CD1c-positive myeloid dendritic cell (primary cell): ENCODE measurements around the gene ZFYVE28.
"Not testable (repeated sequence)": the region's sequence is repeated elsewhere in the genome, so short reads cannot be mapped to it uniquely, and the experiment has no call there.

Source experiments
- DNase-seq: peaks from one replicate; pipeline ENCODE4 v3.0.0-alpha.2; 2016; ENCODE audit errors: extremely low spot score

The ZFYVE28 gene

DNA sequence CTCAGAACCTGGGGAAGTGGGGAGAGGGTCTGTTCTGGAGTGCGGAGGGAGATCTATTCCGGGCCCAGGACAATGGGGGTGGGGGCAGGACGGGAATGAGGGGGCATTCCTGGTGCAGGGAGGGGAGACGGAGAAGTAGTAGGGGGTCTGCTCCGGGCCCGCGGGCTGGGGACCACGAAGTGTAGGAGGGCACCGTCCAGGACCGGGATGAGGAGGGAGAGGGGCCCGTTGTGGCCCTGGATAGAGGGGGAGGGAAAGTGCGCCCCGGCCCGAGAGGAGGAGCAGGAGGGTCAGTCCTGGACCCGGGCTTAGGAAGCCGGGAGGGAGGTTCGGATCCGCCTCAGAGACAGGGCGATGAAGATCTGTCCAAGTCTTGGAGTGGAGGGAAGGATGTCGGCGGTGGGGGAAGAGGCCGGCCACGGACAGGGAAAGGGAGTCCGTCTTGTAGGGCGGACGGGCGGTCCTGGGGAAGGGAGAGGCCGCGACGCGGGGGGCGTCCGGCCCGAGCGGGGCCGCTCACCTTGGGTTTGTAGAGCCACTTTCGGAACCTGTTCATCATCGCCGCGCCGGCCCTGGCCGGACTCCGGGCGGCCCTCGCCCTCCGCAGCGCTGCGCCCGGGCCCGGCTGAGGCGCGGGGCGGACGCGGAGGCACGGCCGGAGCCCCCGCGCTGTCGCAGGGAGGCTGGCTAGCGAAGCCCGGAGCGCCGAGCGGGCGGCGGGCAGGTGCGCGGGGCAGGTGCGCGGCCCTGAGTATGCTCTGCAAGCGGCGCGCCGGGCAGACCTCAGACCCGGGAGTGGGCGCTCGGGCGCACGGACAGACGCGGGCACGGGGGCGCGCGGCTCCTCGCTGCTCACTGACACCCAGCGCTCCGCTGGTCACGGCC lies at the start of gene ZFYVE28:
TSS of gene ZFYVE28 (minus strand) at position 881 of the 885 bp plus-strand sequence. CDS start at position 559, 322 bp downstream.
- peak; percentile 15 for DNase-seq

DNA sequence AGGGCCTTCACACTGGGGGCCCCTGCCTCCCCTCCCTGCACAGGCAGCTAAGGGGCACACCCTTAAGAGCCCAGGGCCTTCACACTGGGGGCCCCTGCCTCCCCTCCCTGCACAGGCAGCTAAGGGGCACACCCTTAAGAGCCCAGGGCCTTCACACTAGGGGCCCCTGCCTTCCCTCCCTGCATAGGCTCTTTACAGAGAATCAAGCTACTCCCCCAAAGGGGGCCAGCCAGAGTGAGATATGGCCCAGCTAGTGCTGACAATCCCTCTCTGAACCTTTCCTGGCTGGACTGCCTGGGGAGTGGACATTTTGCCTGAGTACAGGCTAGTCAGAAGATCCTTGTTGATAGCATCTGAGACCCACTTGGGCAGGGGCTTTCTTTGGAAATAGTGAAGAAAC lies 47.1 kb upstream of the ZFYVE28 start:
- not testable (repeated sequence) for DNase-seq

DNA sequence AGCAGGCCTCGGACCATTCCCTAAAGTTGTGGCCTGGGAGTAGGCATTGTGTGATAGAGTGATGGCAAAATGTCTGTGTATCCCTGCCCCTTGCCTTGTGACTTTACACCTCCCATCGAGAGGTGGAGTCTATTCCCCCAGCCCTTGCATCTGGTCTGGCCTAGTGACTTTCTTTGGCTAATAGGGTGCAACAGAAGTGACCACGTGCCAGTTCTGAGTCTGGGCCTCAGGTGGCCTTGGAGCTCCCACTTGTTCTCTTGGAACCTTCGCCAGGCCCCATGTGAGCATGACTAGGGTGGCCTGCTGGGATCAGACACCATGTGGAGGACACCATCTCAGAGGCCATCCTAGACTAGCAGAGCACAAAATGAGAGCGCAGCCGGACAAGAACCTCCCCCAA lies 46.6 kb upstream of the ZFYVE28 start:
- no peak for DNase-seq

DNA sequence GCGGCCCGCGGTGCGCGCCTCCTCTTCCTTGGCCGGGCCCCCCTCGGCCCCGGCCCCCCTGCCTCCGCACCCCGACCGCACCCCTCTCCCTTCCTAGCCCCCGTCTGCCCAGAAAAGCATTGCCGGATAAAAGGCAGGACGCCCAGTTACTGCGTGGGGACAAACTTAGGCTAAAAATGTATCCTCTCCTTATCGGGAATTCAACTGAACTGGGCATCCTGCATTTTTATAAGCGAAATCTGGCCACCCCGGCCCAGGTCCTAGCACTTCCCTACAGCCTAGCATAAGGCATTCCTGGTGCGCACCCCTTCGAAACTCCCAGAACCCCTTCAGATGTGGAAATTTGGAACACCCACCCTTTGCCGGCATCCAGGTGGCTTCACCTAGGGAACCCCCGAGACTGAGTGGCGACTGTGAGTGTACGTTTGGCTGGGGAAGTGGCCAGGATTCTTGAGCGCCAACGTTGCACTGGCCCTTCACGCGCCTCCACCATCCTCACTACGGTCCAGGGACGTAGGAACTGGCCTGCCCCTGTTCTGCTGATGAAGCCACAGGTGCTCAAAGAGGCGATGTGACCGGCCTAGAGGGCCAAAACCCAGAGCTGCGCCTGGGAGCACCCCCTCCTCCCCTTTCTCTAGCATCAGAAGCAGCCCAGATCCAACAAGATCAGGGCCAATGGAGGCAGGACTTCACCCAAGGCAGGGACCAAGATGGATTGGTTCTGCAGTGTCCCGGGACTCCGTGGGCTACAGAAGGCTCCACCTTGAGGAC lies 44.7 kb upstream of the ZFYVE28 start:
- no peak for DNase-seq

DNA sequence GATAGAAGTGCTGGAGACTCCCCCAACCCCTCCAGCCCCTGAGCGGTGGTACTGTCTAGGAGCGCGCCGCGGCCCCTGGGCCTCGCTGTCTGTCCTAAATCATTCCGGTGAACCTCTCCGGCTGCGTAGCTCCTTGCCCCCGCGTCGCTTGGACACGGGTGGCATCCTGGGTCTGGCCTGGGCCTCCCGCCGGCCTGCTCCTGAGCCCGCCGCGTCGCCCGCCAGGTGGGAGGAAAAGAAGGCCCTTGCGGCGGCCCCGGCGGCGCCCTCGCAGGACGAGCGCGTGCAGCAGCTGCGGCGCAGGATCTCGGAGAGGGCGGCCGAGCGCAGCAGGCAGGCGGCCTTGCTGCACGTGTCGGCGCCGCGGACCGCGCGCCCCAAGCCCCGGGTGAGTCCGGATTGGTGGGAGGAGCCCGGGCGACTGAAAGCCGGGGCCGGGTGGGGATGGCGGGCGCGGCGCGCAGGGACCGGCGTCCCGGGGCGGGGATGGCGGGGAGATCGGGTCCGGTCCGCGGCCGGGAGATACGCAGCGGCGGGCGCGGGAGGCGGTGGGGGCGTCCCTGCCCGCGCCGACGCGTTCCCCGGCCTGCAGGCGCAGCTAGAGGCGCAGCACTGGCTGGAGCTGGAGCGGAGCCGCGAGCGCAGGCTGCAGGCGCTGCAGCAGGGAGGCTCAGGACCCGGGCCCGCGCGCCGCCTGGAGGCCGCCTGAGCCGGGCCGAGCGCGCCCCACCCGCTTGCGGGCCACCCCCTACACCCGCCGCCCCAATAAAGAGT lies 44.0 kb upstream of the ZFYVE28 start:
- peak; percentile 71 for DNase-seq

DNA sequence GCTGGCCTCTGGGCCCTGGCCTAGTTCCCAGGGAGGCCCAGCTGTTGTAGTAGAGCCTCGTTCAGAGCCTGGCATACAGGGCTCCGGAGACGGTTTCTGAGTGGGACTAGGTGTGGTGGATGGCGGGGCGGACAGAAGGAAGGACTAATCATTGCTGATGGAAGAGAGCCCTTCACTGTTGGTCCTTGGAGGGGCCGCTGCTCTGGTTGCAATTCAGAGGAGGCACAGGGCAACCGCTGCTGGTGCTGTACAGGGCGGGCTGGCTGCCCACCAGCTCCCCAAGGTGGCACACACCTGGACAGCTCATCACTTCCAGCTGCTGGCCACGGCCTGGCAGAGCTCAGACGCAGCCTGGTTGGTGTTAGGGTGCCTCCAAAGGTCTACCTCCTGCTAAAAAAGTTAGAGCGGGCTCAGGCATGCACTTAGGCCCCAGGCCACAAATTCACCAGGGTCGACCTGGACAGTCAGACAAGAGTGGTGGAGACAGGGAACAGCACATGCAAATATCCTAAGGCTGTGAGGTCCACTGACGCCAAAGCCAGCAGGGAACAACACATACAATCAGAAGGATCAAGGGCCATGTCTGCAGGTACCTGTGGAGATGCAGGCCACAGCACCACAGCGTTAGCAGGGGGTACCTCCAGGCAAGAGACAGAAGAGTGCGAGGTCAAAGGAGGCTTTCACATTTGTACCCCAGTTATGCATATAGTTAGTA lies 43.0 kb upstream of the ZFYVE28 start:
- DNase-seq: no peak

DNA sequence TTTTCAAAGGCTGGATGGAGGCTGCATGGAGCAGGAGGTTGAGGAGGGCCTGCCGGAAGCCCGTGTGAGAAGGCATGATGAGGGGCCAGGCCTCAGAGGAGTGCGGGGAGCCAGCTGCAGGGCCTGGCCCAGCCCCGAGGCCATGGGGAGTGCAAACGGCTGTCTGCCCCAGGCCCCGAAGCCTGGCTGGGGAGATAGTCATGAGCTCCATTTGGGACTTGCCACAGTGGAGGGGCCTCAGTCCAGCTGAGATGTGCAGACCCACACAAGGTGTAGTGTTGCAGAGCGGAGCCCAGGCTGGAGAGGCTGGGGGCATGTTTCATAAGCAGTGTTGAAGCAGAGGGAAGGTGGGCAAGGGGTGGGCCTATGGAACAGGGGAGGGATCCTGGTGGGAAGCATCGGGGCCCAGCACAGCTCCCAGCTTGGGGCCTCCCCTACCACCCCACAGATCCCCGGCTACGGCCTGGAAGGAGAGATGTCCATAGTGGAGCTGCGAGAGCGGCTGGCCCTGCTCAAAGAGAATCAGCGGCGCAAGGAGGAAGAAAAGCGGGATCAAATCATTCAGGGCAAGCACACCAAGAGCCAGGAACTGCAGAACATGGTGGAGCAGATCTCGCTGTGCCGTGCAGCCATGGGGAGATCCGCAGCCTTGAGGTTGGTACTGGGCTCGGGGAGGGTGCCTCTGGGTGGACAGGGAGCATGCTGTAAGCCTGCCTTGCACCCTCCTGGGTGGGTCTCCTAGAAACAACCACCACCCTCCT lies 41.3 kb upstream of the ZFYVE28 start:
- DNase-seq: no peak

DNA sequence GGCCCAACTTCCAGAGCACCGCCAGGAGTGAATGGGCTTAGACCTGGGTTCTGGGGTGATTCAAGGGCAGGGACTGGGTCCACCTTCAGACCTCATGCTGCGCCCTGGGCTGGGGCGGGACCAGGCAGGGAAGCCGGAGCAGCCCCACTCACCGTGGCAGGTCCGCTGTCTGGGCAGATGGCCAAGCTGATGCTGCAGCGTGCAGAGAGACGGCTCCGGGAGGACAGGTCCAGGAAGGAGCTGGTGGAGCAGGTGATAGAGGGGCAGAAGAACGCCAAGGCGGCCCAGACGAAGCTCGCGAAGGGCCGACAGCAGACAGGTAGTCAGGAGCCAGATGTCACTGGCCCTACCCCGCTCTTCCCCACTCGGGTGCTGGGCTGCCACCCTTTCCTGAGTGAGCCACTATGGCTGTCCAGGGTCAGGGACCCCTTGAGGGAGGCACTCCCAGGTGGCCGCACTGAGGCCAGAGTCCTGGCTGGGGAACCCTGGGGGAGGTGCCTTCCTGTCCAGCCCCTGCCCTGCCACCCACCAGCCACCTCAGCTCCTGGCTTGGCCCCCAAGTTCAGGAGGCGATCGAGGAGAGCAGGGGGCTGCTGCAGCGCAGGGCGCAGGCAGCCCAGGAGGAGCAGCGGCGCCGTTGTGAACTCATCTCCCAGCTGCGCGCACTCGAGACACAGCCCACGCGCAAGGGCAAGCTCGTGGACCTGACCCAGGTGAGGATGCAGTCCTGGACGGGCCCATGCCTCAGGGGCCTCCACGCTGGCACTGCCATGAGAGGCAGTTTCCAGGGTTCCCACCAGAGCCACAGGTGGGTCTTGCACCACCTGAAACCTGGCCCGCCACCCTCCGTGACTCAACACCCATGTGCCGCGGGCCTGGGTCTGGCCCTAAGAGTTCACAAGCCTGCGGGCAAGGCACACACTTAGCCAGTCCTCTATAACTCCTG lies 40.4 kb upstream of the ZFYVE28 start:
- no peak for DNase-seq

DNA sequence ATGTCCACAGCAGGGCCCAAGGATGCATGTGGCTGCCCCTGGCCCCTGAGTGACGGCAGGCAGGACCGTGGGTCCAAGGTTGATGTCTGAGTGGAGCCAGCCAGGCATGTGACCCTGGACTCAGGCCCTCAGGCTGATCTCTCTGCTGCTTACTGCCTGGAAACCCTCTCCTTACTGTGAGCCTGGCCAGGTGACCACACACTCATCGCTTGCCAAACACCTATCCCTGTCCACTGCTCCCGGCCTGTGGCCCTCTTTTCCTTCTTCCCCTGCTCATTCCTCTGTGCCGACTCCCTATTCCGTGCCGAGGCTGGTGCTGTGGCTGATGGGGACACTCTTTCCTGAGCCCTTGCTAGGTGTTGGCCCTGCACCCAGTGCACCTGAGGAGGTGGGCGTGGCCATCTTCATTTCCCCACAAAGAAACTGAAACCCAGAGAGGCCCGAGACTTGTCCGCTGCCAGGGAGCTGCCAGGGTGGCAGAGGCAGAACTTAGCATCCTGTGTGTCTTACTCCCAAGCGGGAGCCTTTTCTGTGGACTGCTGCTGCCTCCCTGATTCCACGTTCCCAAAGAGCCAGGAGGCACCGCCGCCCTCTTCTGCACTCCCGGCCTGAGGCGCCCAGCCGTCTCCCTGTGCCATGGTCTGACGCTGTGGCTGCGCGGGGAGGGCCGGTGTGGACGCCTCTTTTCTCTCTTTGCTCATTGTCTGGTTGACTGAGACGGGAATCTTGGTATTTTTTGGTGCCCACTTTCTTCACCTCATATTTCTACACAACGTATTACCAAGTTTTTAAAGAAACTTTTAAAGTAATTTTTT lies 39.2 kb upstream of the ZFYVE28 start:
- DNase-seq: no peak

DNA sequence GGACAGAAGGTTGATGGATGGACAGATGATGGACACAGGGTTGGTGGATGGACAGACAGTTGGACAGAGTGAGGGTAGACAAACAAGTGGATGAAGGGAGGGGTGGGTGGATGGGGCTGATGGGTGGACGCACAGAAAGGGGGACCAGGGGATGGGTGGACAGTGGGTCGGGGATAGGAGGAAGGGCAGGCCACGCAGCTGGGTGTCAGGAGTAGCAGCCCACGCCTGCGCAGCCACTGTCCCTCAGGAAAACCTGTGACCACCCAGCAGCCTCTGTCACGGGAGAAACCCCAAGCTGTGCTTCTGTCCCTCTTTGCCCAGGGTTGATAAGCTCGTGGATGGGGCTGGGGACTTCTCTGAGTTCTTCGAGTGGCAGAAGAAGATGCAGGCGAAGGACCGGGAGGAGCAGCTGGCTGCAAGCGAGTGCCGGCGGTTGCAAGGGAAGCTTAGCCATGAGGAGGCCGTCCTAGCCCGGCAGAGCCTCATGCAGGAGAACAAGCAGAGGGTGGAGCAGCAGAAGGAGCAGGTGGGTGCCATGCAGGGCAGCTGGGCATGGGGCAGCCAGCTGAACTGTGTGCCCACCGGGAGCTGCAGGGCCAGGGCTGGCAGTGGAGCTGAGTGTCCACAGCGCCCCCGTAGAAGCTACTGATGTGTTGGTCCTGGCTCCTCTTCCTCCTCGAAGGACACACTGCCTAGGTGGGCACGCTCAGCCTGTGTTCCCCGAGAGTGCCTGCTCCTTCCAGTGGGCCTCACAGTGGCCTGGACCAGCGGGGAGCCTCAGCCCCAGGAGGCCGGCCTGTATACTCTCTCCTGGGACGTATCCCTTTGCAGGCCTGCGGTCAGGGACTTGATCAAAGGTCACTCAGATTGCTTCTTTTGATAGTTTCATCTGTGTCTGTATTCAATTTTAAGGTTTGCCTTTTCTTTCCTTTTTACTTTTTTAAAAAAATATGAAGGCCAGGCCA lies 33.7 kb upstream of the ZFYVE28 start:
- DNase-seq: no peak

DNA sequence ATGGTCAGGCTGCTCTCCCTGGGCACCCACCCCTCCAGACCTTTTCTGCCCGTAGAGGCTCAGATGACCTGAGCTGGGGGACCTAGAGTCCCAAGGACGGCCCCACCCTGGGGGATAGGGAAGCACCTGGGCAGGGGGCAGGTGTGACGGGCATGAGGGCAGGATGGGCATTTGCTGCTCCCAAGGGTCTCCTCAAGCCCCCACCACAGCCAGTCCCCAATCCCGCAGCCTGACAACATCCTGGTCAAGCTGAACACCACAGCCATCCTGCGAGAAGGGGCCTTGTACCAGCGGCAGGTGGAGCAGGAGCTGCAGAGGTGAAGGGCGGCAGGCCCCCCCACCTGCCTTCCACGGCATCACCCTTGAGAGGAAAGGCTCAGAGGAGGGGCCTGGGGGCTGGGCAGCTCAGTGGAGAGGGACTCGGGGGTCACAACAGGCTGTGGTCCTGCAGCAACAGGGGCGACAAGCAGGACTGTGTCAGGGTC lies 32.6 kb upstream of the ZFYVE28 start:
- DNase-seq: no peak

DNA sequence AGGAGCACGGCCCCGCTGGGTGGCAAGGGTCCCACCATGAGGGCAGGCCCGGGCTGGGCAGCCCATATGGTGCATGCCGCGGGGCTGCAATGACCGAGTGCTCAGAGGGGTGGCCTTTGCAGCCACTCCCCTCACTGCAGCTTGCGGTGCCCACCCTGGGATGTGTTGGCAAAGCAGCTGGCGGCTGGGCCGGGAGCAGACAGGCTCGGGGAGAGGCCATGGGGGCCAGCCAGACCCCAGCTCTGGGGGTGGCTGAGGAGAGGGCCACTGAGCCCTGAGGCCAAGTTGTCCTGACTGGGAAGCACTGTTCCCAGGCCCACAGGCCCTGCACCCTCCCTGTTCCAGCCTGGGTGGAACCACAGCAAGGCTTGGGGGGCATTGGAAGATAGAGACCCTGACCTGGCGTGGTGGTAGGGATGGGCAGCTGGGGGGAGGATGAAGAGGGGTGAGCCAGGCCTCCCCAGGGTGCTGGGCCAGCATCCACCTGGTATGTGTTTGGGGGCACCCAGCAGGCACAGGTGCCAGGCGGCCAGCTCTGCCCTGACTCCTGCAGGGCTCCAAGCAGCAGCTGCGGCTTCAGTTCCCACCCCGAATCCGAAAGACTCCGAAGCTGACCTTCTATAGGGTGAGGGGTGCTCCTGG lies 32.1 kb upstream of the ZFYVE28 start:
- no peak for DNase-seq

DNA sequence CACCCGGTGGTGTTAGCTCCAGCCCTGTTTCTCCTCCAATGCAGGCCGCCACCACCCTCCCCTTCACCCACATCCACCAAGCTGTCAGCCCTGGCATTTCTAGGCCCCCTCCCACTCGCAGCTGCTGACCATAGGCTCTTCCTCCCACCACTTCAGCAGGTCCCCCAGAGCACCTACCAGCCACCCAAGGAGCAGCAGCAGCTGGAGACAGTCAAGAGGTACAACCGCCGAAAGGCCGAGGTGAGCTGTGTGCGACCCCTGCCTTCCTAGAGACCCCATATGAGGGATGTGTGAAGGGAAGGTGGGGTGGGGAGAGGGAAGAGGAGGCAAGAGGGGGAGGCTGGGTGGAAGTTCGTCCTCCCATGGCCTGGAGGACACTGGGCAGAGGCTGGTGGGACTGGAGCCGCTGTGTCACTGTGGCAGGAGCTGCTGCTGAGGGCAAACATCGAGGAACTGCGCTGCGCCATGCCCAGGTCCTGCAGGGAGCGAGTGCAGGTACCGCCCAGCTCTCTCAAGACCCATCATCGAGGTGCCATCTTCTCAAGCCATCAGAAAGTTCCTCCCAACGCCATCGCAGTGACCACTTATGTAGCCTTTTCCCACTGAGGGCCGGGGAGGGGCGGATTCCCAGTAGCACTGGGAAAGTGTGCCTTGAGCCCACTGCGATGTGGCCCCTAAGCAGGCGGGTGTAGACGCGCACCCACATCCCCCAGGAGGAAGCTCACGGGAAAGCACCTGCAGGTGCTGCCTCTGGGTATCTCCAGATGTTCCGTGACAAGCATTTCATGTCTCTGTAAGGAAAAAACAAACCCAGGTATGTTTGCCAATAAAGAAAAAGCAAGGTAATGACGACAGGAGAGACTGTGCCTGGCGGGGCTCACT lies 31.3 kb upstream of the ZFYVE28 start:
- no peak for DNase-seq

DNA sequence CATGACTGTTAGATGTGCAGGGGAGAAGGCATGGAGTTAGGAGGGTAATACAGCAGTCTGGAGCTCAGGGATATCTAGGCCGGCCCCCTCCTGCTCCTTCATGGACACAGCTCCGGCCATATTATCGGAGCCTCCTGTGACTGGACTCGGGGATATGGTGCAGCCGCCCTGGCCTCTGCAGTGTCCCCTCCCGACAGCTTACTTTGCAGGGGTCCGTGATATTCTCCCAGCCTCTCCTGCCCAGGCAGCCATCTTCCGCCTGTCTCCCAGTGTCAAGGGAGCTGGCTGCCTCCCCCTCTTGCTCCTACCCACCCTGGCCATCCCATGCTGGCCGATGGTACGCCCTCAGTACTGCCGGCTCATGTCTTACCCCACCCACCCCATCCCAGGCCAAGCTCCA lies 30.6 kb upstream of the ZFYVE28 start:
- DNase-seq: no peak

DNA sequence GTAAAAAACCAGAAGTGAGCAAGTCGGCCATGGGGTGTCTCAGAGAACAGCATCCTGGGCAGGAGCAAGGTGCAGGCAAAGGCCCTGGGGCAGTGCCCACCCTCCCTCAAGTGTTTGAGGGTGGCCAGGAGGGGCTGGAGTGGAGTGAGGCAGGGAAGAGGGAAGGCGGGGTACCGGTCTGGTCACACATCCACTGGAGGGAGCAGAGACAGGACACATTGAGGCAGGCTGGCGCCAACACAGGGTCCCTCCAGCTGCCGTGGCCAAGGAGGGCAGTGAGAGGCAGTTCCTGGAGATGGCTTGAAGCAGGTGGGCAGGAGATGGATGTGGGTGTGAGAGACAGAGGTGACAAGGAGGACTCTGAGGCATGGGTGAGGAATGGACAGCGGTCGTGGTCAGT lies 30.1 kb upstream of the ZFYVE28 start:
- DNase-seq: no peak
